Neural progenitor cell (in vitro differentiated cells): Measurements from ENCODE around the gene MPP4. TPM values are rescaled to one million over a fixed set of nuclear protein-coding genes. Genes with fewer than 3 reads are reported as not detected.

Experiments used
- DNase-seq: peaks from one replicate; pipeline ENCODE4 v3.0.0-alpha.2; 2016; ENCODE audit warnings: low spot score
- H2AFZ ChIP-seq: fragments of 200-600 bp; sonication (generic); replicated peaks from 2 replicates; pipeline ENCODE4 v1.6.1; 2016; ENCODE audit warnings: antibody characterized with exemption
- H3F3A ChIP-seq: fragments of 200-600 bp; sonication (generic); 2 replicates; pipeline ENCODE4 v1.6.1; 2016; ENCODE audit warnings: antibody characterized with exemption, low read depth
- H3K27ac ChIP-seq: fragments of 200-600 bp; sonication (generic); 2 replicates; pipeline ENCODE4 v1.5.1; 2016; ENCODE audit warnings: mild to moderate bottlenecking
- H3K27me3 ChIP-seq: fragments of 200-600 bp; sonication (generic); 2 replicates; pipeline ENCODE4 v1.6.1; 2016; ENCODE audit warnings: mild to moderate bottlenecking, moderate library complexity
- H3K36me3 ChIP-seq: fragments of 200-600 bp; sonication (generic); 2 replicates; pipeline ENCODE4 v1.5.1; 2016
- H3K4me1 ChIP-seq: fragments of 200-600 bp; sonication (generic); 2 replicates; pipeline ENCODE4 v1.6.1; 2016; ENCODE audit warnings: mixed run types
- H3K4me2 ChIP-seq: fragments of 200-600 bp; sonication (generic); 2 replicates; pipeline ENCODE4 v1.6.1; 2016
- H3K4me3 ChIP-seq: fragments of 200-600 bp; sonication (generic); 2 replicates; pipeline ENCODE4 v1.5.1; 2016
- H3K79me2 ChIP-seq: fragments of 200-600 bp; sonication (generic); 2 replicates; pipeline ENCODE4 v1.6.1; 2016; ENCODE audit warnings: low read depth
- H3K9ac ChIP-seq: fragments of 200-600 bp; sonication (generic); 2 replicates; pipeline ENCODE4 v1.6.1; 2016
- H3K9me3 ChIP-seq: fragments of 200-600 bp; sonication (generic); 2 replicates; pipeline ENCODE4 v1.5.1; 2016; ENCODE audit warnings: low read depth
- H4K20me1 ChIP-seq: fragments of 200-600 bp; sonication (generic); 2 replicates; pipeline ENCODE4 v1.6.1; 2016; ENCODE audit warnings: low read depth
- H3K27ac Mint-ChIP-seq: 3 replicates; pipeline ENCODE4 v1.8.0; 2021; ENCODE audit warnings: mixed read lengths
- H3K27me3 Mint-ChIP-seq: 2 replicates; pipeline ENCODE4 v1.8.0; 2022; ENCODE audit warnings: low read depth, mild to moderate bottlenecking, inconsistent platforms, moderate library complexity, mixed read lengths; ENCODE audit not compliant: insufficient read depth
- H3K36me3 Mint-ChIP-seq: 3 replicates; pipeline ENCODE4 v1.8.0; 2021; ENCODE audit warnings: mixed read lengths
- H3K4me1 Mint-ChIP-seq: 3 replicates; pipeline ENCODE4 v1.8.0; 2021; ENCODE audit warnings: mixed read lengths
- H3K4me3 Mint-ChIP-seq: 3 replicates; pipeline ENCODE4 v1.8.0; 2021; ENCODE audit warnings: mild to moderate bottlenecking, moderate library complexity, mixed read lengths
- H3K9me3 Mint-ChIP-seq: 3 replicates; pipeline ENCODE4 v1.8.0; 2020; ENCODE audit warnings: mixed read lengths
- CTCF ChIP-seq: fragments of 200-600 bp; sonication (generic); IDR thresholded peaks from 2 replicates; pipeline ENCODE4 v1.5.1; 2017; ENCODE audit warnings: antibody characterized with exemption, mild to moderate bottlenecking
- EZH2 ChIP-seq: fragments of 200-600 bp; sonication (generic); IDR thresholded peaks from 2 replicates; pipeline ENCODE4 v1.6.1; 2017; ENCODE audit warnings: antibody characterized with exemption, mild to moderate bottlenecking, moderate library complexity
- EZH2phosphoT487 ChIP-seq: fragments of 200-600 bp; sonication (generic); IDR thresholded peaks from 2 replicates; pipeline ENCODE4 v1.6.1; 2017; ENCODE audit warnings: antibody characterized with exemption
- total RNA-seq: library from RNA; depleted of rRNA; stranded (reverse); fragments of >200 nt; gene quantifications from 2 replicates; pipeline ENCODE4 v1.2.3, GENCODE V29; 2015; ENCODE audit warnings: low replicate concordance

Gene MPP4
- total RNA-seq, 1 donor from 2014 or later, result not detected

- H3K27me3 ChIP-seq, result no peaks in the 10 kb centered on the region
- H3K4me2 ChIP-seq, result no peak overlapping the region
- H3K4me1 ChIP-seq, result no peaks in the 10 kb centered on the region
- no peaks in the 10 kb centered on the region for H4K20me1 ChIP-seq
- Mint-ChIP-seq H3K27me3 (no peaks in the 10 kb centered on the region), H3K36me3 (peaks cover 28% of the 10 kb centered on the region), H3K4me3 (no peak overlapping the region), H3K4me1 (no peaks in the 10 kb centered on the region), H3K27ac (no peak overlapping the region), H3K9me3 (peaks cover 9% of the 10 kb centered on the region)
- DNase-seq, result no peak
- no peak overlapping the region for H2AFZ ChIP-seq
- no peak overlapping the region for H3K4me3 ChIP-seq
- H3K9me3 ChIP-seq, result no peaks in the 10 kb centered on the region
- no peak overlapping the region for H3K27ac ChIP-seq
- no peak overlapping the region for H3K9ac ChIP-seq
- peaks cover 19% of the 10 kb centered on the region for H3K36me3 ChIP-seq
- TF ChIP-seq EZH2 (no peak), EZH2phosphoT487 (no peak), CTCF (no peak)
- no peaks in the 10 kb centered on the region for H3K79me2 ChIP-seq
- H3F3A ChIP-seq, result no peaks in the 10 kb centered on the region
Measured at GRCh38 chr2:201734111-201734510, 35.7 kb upstream of the MPP4 start.

GRCh38 chr2:201733544-201733943 lies 35.1 kb upstream of the MPP4 start:
- peaks cover 27% of the 10 kb centered on the region for H3K36me3 Mint-ChIP-seq
- peaks cover 9% of the 10 kb centered on the region for H3K9me3 Mint-ChIP-seq
- no peaks in the 10 kb centered on the region for H3K4me1 Mint-ChIP-seq
- Histone ChIP-seq H4K20me1 (no peaks in the 10 kb centered on the region), H3K79me2 (no peaks in the 10 kb centered on the region), H3F3A (no peaks in the 10 kb centered on the region), H3K9me3 (no peaks in the 10 kb centered on the region), H2AFZ (no peak overlapping the region), H3K4me3 (no peak overlapping the region), H3K27ac (no peak overlapping the region), H3K4me2 (no peak overlapping the region), H3K4me1 (no peaks in the 10 kb centered on the region), H3K36me3 (peaks cover 19% of the 10 kb centered on the region), H3K27me3 (no peaks in the 10 kb centered on the region), H3K9ac (no peak overlapping the region)
- H3K27ac Mint-ChIP-seq, result no peak overlapping the region
- no peak for DNase-seq
- TF ChIP-seq EZH2phosphoT487 (no peak), CTCF (no peak), EZH2 (no peak)
- no peak overlapping the region for H3K4me3 Mint-ChIP-seq
- no peaks in the 10 kb centered on the region for H3K27me3 Mint-ChIP-seq

- Histone ChIP-seq H3K9ac (no peak overlapping the region), H3F3A (no peaks in the 10 kb centered on the region), H3K27me3 (no peaks in the 10 kb centered on the region), H2AFZ (no peak overlapping the region), H3K27ac (no peak overlapping the region), H4K20me1 (no peaks in the 10 kb centered on the region), H3K4me1 (no peaks in the 10 kb centered on the region), H3K79me2 (no peaks in the 10 kb centered on the region), H3K36me3 (peaks cover 8% of the 10 kb centered on the region), H3K4me2 (no peak overlapping the region), H3K4me3 (no peak overlapping the region), H3K9me3 (no peaks in the 10 kb centered on the region)
- Mint-ChIP-seq H3K4me3 (no peak overlapping the region), H3K36me3 (peaks cover 23% of the 10 kb centered on the region), H3K27me3 (no peaks in the 10 kb centered on the region), H3K4me1 (no peaks in the 10 kb centered on the region), H3K9me3 (peaks cover 2% of the 10 kb centered on the region), H3K27ac (no peak overlapping the region)
- TF ChIP-seq EZH2, result no peak
- no peak for TF ChIP-seq CTCF
- TF ChIP-seq EZH2phosphoT487, result no peak
- DNase-seq, result no peak
Measured at GRCh38 chr2:201730651-201731285, 32.3 kb upstream of the MPP4 start.
